NCI-H1092 treated with DMSO at 0.1 percent for 48 hours (cell line): ENCODE data around the gene UNC5A.

ENCODE experiments used
- DNase-seq: peaks from one replicate; lab custom pipeline; 2025; lab: John Stamatoyannopoulos, UW

UNC5A gene

DNA sequence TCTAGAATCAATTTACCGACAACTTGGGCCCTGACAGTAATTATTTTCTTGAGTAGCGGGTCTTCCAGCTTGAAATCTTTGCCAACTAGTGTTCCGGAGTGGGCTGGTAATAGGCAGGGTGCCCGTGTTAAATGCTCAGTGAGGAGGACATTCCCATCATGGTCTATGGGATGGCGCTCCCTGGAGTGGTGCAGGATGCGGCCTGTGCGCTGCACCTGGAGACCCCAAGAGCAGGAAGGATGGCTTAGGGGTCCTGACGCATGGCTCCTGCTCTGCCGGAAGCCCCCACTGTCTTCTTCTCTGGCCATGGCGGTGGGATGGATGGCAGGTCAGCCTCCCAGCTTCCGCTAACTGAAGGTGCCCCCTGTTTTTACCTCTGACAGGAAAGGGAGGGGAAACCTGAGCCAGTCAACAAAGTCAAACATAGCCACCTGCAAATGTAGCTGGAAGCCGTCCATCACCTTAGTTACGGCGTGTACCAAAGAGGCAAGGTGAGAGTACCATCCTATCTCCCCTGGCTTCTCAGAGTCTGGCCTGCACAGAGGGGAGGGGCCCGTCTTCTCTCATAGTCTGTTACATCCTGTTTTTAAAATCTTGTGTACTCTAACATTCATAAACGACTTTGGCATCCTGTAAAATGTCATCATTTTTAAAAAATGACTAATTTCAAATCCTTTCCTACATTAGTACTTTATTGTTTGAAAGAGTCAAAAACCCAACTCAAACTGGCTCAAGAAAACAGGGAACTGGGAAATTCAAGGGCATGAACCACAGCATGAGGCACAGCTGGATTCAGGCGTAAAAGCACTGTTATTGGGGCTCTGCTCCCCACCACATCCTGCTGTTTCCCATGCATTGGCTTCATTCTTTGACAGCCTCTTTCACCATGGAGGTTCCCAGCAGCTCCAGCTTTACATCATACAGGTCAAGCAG lies 28.5 kb upstream of the UNC5A start:
- DNase-seq: no peak

- no peak for DNase-seq
Measured at GRCh38 chr5:176784218-176785165, 25.9 kb upstream of the UNC5A start.

GRCh38 chr5:176785184-176786145 lies 24.9 kb upstream of the UNC5A start:
- DNase-seq: no peak

DNA sequence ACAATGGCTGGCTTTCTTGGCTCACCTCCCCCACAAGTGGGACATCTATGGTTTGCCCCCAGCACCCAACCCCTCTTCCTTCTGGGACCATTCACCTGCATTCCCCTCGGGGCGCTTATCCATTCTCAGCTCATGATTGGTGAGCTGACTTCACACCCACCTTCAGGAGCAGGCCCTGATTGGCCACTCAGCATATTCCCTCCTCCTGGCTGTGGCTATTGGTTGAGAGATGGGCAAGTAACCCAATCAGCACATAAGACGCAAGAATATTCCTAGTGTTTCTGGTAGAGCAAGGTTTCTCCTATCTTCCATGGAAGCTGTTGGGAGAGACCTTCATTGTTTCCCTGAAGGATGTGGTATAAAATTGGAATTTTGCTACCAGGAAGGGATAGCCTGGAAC lies 22.7 kb upstream of the UNC5A start:
- DNase-seq: no peak

DNA sequence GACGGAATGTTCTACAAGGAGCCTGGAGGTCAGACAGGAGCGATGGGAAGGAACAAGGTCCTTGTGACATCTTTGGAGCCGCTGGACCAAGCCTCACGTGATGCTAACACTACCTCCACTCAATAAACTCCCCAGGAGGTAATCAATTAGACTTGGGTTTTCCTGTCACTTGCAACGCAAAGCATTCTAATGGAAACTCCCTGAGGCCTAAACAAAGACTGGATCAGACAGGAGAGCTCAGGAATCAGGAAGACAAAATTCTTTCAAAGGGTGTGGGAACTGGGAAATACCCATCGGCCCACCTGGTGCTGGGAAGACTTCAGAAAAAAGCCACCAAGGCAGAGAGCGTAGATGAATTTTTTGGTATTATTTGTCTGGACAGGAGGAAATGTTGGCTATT lies 22.3 kb upstream of the UNC5A start:
- no peak for DNase-seq

DNA sequence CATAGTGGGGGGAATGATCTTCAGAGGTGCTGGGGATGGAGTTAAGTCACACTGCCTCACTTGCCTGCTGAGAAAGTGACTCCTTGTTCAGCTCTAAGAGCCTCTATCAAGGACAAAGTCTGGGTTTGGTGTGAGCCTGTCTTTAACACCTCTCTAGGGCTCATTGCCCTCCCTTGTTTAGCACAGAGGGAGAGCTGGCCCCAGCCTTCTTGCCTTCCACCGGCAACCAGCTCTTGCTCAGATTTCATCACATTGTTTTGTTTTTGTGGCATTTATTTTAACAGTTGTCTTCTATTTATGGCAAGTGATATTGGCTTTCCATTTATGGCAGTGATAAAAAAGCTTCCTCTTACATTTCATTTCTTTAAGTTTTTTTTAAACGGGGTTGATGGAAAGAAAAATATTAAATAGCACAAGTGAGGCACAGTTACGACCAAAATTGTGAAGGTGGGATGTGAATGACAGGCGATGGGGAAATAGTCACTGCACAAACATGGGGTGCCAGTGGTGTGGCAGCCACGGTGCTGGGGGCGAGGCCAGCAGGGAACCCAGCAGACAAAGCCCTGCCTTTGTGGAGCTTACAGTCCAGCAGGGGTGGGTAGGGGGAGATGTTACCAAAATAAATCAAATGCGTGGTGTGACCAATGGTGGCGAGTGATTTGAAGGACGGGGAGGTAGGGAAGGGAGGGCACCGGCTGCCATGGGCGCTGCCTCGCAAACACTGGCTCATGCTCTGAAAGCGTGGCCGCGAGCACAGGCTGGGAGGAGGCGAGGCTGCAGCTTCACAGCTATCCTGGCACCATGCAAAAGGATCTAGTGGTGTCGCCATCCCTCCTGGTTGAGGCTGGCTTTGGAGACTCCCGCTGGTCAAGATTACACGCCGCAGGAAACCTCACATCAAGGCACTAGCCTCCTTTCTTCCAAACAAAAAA lies 21.2 kb upstream of the UNC5A start:
- DNase-seq: no peak

GRCh38 chr5:176789873-176790615 lies 20.3 kb upstream of the UNC5A start:
- no peak for DNase-seq

DNA sequence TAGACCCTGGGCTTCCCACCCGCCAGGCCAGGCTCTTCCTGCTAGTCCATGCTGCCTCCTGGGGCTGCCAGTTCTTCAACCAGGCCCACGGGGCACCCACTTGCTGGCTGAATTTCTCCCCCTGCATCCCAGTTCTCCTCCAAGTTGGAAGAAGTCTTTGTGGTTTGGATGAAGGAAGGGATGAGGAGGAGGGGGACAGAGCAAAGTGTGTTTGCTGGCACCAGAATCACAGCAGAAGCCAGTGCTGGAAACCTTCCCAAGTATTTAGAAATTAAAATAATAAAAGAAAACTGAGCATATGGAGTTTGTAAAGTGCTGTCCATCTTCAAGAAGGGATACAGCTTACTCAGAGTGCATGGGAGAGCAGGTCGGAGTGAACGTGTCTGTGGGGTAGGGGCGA lies 19.4 kb upstream of the UNC5A start:
- DNase-seq: no peak

- peak; percentile 61 for DNase-seq
Measured at GRCh38 chr5:176792655-176793342, 17.6 kb upstream of the UNC5A start.

GRCh38 chr5:176793343-176793699 lies 17.0 kb upstream of the UNC5A start:
- peak; percentile 26 for DNase-seq

DNA sequence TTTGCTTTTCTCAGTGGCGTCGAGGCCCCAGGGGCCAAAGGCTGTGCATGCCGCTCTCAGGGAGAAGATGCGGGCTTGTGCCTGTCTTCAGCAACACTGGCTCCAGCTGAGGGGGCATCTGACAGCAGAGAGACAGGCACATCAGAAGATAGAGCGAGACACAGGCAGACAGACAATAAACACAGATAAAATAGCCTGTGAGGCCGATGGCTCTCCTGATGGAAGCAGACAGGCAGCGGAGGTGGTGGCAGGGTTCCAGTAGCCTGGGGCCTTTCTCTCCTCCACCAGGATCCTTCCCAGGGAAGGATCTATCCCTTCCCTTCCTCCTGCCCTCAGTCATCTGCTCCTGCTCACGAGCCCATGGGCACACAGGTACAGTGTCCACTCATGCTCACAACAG lies 16.6 kb upstream of the UNC5A start:
- DNase-seq: no peak

GRCh38 chr5:176794509-176794908 lies 15.8 kb upstream of the UNC5A start:
- DNase-seq: no peak

GRCh38 chr5:176796411-176796810 lies 13.9 kb upstream of the UNC5A start:
- no peak for DNase-seq

- DNase-seq: no peak
Measured at GRCh38 chr5:176796970-176797369, 13.4 kb upstream of the UNC5A start.

- no peak for DNase-seq
Measured at GRCh38 chr5:176797456-176798050, 12.8 kb upstream of the UNC5A start.

GRCh38 chr5:176798086-176798876 lies 12.1 kb upstream of the UNC5A start:
- no peak for DNase-seq

DNA sequence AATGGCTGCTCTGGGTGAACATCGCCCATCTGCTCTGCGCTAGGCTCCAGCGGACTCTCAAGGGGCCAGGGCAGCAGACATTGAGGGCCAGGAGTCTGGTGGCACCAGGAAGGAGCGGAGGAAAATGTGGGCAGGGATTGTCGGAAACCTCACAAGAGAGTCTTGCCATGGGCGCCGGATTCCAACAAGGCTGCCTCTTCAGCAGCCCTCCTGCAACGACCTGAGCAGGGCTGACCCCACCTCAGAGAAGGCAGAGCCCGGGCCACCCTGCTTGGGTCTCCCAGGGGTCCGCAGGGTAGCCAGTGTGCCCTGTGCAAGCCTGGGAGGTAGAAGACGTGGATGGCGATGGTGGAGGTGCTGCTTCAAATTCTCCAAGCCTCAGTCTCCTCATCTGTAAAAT lies 11.4 kb upstream of the UNC5A start:
- DNase-seq: no peak

- no peak for DNase-seq
Measured at GRCh38 chr5:176799488-176799887, 10.9 kb upstream of the UNC5A start.
